Measurements from ENCODE around the gene RTN4.
A peak's percentile ranks its signal among the peaks of the same experiment; 100 is the strongest.

The RTN4 gene

DNA sequence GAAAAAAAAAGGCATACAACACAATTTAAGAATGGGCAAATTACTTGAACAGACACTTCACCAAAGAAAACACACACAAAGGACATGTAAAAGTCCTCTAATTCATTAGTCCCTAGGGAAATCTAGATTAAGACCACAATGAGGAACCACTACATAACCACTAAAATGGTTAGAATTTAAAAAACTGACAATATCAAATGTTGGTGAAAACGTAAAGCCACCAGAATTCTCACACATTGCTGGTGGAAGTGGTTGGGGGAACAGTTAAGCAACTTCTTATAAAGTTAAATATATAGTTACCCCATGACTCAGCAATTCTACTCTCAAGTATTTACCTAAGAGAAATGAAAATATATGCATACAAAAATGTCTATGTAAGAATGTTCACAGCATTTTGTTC lies 11.8 kb downstream of the RTN4 start:
- DNase-seq (ENCODE audit: low read depth) = no peak

DNA sequence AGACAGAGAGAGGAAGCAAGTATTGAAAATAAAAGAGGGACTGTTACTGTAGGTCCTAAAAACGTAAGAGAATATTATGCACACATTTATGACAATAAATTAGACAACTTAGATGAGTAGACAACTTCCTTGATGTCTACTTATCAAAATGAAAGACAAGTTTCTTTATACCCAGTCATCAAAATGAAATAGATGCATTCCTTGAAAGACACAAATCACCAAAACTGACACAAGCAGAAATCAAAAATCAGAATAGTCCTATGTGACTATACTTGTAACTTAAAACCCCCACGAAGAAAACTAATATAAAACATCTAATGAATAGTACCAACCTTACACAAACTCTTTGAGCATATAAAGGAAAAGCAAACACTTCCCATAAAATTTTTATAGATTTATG lies 14.5 kb downstream of the RTN4 start:
- DNase-seq (ENCODE audit: low read depth) = no peak

DNA sequence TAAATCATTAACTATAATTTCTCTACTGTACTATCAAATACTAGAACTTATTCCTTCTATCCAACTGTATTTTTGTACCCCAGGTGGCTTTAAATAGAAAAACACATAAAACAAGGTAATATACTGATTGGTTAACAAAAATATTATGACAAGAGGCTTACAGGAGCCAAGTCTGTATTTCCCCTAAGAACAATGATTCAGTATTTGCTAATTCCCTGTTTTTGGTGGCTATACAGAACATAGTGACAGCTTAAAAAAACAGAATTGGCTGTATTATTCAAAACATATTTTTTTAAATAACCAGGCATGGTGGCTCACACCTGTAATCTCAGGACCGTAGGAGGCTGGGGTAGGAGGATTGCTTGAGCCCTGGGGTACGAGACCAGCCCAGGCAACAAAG lies 16.3 kb downstream of the RTN4 start:
- no peak for DNase-seq (ENCODE audit: low read depth)

DNA sequence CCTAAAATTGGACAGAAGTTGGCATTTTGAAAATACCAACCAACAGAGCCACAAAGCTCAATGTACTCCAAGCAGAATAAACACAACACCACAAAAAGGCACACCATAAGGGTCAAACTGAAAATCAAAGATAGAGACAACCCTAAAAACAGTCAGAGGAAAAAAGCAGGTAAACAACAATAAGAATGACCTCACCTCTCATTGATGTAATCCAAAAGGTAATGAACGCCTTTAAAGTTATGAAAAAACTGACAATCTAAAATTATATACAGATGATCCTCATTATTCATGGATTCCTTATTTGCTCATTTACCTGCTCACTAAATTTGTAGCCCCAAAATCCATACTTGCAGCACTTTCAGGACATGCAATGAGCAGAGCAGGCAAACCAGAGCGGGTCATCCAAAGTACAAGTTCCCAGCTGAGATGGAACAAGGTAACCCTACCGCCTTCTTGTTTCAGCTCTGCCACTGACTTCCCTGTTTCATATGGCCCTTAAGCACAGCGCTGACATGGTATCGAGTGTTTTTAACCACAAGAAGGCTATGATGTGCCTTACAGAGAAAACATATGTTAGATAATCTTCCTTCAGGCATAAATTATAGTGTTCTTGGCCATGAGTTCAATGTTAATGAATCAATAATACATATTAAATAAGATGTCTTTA lies 17.0 kb downstream of the RTN4 start:
- no peak for DNase-seq (ENCODE audit: low read depth)

DNA sequence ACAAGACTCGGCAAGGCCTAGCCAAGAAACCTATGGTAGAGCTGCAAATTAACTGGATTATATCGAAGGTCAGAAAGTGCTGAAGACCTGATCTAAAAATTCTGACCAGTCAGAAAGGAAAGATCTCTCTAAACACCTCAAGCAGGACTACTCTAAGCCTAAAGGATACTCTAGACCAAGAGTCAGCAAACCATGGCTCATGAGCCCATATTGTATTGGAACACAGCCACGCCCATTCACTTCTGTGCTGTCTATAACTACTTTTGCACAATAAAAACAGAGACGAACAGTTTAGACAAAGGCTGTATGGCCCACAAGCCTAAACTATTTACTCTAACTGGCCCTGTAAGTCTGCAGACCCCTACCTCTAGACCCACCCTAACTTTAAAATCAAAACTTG lies 18.7 kb downstream of the RTN4 start:
- no peak for DNase-seq (ENCODE audit: low read depth)

DNA sequence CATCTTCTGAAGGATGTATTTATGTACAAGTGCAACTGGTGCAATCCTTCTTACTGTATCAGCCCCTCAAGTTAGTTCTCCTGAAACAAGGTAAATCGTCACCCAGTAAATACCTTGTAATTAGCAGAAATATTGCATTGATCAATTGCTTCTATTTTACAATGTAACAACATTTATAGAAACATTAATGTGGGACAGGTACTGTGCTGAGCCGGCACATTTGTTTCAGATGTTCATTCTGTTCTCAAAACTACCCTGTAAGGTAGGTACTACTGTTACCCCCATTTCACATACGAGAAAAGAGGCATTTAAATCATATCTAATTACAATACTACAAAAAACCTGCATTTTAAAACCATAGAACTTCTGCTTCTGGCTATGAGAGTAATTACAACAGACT lies 19.5 kb downstream of the RTN4 start:
- DNase-seq (ENCODE audit: low read depth) = no peak

DNA sequence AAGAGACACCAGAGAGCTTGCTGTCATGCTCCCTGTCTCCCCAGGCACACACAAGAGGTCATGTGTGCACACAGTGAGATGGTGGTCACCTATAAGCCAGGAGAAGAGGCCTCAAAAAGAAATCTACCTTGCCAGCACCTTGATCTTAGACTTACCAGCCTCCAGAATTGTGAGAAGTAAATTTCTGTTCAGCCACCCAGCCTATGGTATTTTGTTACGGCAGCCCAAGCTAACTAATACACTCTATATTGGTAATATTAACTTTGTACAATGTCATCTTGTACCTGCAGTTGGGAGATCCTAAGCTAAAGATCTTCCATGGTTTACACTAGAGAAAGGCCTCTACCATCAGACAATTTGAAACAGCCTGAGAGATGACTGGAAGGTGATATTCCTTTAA lies 21.2 kb downstream of the RTN4 start:
- no peak for DNase-seq (ENCODE audit: low read depth)

DNA sequence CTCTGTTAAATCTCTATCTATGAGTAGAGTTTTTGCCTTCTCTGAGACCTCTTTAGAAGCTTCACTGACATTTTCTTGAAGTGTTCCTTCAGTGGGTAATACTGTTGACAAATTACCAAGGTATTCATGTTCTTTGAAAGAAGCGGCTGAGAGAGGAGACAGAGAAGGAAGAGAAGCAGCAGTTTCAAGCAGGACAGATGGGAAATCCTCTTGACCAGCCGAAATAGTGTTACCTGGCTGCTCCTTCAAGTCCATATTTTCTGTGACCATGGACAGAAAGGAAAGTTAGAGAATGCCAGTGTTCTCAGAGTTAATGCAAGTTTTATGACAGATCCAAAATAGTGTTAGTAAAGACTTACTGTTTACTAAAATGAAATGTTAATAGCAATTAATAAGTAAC lies 23.0 kb downstream of the RTN4 start:
- DNase-seq (ENCODE audit: low read depth) = no peak

DNA sequence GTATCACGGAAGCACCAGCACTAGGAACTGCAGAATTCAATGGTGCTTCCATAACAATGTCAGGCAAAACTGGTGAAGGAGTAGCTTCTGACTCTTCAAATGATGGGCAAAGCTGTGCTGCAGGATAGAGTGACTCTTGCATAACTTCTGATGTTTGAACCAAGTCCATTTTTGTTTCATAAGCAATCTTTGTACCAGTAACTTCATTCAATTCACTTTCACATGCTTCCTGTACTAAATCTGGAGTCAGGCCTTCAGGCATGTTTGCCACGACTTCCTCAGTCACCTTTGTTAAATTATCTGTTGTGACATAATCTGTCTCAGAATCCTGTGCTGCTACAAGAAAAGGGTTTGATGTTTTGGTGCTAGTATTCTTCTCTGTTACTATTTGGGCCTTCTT lies 24.0 kb downstream of the RTN4 start:
- no peak for DNase-seq (ENCODE audit: low read depth)

DNA sequence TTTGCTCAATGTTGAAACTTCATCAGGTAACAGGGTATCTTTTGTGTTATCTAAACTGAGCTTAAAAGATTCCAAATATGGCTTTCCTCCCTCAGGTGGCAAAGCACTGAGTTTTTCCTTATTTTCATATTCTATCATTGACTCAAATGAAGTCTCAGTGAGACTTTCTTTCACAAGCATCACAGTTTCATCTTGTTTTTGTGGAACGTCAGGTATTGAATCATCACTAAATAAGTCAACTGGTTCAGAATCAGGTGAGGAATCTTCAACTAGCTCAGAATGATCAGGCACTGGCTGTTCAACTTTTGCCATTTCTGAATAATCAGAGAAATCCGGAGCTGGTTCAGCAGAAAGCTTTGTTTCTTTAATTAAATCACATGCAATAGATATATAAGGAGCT lies 24.6 kb downstream of the RTN4 start:
- no peak for DNase-seq (ENCODE audit: low read depth)

DNA sequence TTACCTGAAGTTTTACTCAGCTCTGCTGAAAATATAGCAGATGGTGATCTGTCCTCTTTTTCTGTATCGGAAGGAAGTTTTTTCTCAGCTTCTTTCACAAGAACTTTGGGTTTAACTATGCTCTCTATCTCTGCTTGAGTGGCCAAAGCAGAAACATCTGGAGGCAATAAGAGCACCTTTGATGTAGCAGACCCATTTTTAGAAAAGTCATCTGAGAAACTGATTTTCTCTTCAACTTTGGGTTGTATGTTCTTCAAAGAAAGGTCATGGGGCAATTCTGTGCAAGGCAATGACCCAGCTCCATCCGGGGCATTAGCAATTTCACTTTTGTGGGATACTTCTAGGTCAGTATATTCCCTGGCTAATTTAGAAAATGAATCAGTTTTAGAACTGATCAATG lies 25.2 kb downstream of the RTN4 start:
- DNase-seq (ENCODE audit: low read depth) = no peak

DNA sequence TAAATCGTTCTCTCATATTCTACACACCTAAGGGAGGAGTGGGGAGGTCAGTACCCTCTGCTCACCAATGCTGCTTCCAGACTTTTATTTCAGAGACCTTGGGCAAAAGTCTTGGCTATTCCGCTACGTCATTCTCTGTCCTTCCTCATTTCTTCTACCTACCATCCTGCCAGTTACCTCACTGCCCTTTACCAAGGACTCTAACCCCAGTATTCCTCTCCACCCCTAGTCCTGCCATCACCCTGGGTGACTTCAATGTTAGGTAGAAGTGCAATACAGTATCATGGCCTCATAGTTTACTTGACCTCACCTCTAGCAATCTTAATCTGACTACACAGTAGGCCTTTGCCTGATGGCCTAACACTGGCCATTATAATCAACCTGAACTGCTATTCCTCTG lies 27.8 kb downstream of the RTN4 start:
- DNase-seq (ENCODE audit: low read depth) = no peak

DNA sequence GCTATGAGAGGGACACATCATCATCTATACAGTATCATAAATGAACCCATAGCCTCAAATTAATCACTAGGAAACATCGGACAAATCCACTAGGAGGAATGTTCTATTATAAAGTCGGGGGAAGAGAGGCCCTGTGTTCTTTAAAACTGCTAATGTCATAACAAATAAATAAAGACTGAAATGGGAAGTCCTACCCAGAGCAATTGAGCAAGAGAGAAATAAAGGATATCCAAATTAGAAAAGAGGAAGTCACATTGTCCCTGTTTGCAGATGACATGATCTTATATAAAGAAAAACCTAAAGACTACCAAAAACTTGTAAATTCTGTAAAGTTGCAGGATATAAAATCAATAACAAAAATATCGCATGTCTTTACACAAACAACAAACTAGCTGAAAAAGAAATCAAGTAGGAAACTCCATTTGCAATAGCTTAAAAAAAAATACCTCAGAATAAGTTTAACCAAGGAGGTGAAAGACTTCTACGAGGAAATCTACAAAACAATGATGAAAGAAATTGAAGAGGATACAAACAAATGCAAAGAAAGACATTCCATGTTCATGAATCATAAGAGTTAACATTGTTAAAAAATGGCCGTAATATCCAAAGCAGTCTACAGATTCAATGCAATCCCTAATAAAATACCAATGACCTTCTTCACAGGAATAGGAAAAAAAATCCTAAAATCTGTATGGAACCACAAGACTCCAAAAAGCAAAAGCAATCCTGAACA lies 30.6 kb downstream of the RTN4 start:
- DNase-seq (ENCODE audit: low read depth) = no peak

DNA sequence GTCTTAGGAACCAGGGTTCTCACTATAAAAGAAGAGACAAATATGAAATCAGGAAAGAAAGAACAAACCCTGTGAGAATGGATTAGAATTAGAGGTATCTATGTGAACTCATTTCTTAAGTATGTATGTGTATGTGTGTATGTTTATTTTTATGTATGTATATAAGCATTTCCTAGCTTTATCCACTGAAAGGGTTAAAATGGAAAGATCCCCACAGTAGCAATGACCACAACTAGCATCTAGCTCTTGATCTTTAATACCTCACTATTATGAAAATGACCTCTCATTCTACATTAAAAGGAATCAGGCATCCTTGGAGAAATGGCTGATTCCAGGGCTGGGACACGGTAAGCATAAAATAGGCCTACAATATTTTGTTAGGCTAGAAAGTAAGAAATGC lies 31.6 kb downstream of the RTN4 start:
- DNase-seq (ENCODE audit: low read depth) = no peak

DNA sequence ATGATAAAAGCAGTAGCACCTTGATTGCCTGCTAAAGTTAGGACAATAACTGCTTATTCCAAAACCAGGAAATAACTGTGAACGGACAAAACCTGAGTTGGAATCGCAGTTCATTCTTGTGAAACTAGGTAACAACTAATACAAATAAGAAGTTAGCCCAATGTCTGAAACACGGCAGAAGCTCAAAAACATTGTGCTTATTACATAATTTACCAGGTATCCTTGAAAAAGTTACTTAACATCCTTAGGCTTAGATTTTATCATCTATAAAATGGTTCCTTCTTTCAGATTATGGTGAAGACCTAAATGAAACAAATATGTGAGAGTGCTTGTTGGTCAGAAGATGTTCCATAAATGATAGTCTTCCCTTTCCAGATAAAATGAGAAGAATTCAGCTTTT lies 32.4 kb downstream of the RTN4 start:
- DNase-seq (ENCODE audit: low read depth) = no peak

DNA sequence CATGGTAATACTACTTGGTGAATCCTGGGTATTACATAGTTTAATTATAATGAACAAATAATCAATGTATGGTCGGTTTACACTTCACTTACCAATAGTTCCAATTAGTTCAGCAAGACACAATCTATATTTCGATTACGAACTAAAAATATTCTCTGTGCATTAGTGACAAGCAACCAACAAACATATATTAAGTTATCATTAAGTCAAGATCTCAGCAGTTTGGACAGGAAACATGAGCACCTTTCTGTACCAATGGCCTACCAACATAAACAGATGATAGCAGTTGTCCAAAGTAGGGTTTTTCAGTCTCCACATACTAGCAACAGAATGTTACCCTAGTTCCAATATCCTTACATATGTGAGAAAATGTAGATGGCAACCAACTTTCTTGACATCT lies 32.8 kb downstream of the RTN4 start:
- no peak for DNase-seq (ENCODE audit: low read depth)

DNA sequence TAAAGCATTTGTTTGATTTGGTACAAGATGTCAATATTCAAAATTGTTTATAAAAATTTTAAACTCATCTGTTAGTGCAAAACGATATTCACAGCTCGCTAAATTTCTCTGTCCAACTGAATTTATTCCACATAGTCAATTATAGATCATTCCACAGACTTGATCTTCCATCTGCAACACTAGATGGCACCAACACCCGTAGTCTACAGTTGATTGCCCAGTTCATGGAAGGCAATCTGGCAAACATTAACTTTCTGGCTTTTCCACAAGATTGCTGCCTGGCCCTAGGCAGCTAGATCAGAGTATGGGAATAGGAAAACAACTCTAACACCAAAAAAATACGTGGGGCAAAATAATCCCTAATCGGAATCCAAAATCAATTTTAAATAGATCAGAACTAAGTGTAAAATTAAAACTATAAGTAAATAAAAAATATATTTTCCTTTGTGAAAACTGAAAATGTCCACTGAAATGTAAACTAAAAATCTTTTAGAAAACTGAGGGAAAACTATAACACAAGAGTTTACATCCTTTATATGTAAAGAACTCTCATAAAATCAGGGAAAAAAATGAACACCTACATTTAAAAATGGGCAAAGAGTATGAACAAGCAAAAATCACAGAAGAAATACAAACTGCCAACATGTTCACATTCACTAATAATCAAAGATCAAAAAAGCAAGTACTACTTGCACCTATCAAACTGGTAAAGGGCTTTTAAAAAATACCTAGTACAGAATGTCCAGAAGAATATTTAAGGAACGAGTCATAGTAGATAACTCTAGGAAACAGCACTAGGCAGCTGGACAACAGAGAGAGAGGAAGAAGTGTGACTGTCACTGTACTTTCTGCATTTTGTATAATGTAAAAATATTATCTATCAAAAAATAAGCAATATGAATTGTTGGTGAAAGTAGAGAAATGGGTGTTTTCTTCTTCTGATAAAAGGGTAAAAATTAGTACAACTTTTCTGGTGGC lies 35.0 kb downstream of the RTN4 start:
- DNase-seq (ENCODE audit: low read depth) = peak; percentile 25

DNA sequence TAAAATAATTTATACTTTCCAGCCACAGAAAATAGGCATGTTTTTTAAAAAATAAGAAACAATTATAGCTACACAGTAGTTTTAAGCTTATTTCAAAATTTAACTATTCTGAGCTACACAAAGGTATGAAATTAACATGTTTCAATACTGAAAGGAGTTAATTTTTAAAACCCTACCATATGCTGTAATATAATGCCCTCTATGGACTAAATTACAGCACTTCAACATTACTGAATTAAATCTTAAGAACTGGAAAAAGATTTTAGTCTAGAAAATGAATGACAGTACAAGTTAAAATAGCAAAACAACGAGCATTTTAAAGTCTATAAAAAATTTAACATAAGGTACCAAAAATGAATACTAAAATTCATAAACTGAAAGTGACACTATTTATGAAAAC lies 36.3 kb downstream of the RTN4 start:
- no peak for DNase-seq (ENCODE audit: low read depth)

DNA sequence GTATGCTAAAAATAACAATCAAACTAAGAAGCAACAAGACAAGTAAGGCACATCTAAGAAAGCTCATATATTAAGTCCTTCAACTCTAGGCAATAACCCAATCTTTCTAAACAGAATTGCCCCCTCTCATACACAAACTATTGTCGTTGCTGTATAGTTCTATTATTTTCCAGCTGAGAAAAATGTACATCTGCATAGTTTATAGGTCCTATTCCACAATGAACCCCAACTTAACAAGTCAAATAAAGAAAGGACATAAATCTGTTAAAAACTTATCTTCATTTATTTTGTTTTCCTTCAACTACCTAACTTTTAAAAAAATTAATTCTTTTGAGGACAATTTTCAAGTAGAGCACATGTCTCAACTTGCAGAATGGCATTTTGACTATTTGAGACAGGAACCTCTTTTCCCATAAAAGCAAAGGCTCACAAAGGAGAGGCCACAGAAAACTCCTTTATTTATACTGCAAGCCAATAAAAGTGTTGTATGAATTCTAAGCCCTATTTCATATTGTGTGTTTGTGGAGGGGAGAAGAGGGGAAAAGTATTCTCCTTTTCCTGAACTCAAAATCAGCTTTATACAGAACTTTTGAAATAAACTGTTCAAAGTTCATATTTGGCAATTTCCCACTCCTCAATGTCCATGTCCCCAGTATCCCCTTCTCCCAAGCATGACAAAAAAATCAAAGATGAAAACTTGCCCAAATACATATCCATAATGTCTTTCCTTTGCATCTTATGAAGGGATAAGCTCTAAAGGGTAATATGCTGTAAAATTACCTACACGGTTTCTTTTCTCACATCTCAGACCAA lies 37.4 kb downstream of the RTN4 start:
- no peak for DNase-seq (ENCODE audit: low read depth)

DNA sequence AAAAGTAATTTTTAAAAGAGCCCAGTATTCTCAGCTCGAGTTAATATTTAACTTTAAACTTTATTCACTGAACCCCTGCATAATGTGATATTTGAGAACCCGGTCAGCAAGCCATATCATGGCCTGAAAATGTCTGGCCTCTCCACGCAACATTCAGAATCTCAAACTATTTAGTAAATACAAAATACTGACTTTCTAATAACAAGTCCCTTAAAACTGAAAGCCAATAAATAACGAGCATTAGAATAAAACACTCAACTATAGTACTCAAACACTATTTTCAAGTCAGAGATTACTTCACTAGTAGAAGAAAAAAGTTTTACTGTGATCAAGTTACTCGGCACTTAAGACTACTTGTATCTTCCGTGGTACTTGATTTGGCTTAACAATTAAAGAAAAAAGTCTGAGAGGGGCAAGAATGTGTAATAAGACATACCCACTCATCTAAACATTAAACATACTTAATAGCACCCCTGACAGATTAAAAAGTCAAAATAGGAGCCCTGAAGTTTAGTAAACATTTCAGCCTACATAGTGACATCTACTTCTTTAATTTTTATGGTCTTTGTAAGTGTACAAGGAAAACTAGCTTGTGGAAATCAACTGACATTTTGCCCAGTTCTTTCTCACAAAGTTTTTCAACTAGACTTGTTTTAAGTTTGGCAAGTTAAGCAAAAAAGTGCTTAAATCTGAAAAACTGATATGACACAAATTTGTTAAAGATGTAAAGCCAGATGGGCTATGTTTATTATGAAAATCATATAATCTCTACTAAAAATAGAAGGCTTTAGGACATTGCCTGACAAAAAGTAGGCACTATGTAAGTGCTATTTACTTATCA lies 38.2 kb downstream of the RTN4 start:
- DNase-seq (ENCODE audit: low read depth) = no peak

DNA sequence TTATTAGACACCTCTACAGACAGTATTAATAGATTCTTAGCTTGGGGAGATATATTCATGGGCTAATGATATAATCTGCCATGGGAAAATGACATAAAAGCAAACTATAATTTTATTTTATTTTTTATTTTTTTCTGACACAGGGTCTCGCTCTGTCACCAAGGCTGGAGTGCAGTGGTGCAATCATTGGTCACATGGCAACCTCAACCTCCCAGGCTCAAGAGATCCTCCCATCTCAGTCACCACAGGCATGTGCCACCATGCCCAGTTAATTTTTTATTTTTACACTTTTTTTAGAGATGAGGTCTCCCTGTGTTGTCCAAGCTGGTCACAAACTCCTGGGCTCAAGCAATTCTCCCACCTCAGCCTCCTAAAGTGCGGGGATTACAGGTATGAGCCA lies 39.3 kb downstream of the RTN4 start:
- DNase-seq (ENCODE audit: low read depth) = no peak

Data from activated gamma-delta T cell treated with anti-CD3 and anti-CD28 coated beads, Interleukin-2, amount 50 U/mL, for 16 hours (primary cell).